ENCODE data around the gene SNAP47.

SNAP47 gene

GRCh38 chr1:227785094-227785804 is 50.0 kb downstream of the SNAP47 start:
- Histone ChIP-seq H3K9ac (no peak overlapping the region), H3K4me2 (no peak overlapping the region), H3K27ac (no peak overlapping the region), H3K27me3 (ENCODE audit: insufficient read depth, low read depth) (no peaks in the 10 kb centered on the region; the same call in 1 of the 2 replicates), H2AFZ (ENCODE audit: low read depth) (no peak overlapping the region), H3K36me3 (ENCODE audit: insufficient read depth) (no peaks in the 10 kb centered on the region), H3K79me2 (ENCODE audit: insufficient read depth, low read depth) (no peaks in the 10 kb centered on the region), H3K4me3 (IDR thresholded peaks at IDR 0.05; ENCODE audit: insufficient read depth, low read depth, low read length) (no peak overlapping the region), H3K4me1 (ENCODE audit: low read depth, poor library complexity, severe bottlenecking) (peaks cover 7% of the 10 kb centered on the region), H4K20me1 (ENCODE audit: insufficient read depth) (no peaks in the 10 kb centered on the region)
- no peak for TF ChIP-seq CTCF (conservative IDR thresholded peaks at IDR 0.05; ENCODE audit: low read depth, low read length)

DNA sequence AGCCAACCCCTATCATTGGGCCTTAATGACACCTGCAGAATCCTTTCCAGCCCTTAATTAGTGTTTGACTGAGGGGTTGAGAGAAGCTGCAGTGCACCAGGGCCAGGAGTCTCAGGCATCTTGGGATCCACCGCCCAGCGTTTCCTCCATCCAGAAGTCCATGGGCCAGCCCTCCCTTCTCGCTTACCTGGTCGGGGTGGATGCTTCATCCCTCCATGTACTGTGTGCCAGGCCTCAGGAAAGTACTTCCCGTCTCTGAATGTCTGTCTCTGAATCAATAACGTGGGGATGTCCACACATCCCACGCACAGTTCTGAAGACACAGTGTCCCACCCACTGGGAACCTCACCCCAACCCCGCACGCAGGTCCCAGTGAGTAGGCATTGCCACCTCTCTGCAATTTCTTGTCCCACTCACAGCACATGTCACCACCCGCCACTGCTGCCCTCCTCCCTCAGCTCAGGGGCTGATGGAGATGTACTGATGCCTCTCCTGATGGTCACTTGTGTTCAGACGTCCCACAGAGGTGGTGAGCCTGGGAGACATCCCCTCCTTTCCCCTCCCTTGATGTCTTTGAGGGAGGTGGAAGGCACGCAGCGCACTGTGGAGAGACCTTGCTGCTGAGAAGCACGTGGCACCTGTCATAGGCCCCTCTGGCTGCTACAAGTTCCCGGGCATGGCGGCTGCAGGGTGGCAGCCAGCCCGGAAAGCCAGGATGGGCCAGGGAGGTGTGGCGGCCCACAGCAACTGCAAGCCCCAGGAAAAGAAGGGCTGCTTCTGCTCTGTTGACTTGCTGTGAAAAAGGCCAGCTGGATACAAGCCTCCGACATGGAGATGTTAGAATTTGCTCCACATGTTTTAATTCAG is 50.8 kb downstream of the SNAP47 start:
- Histone ChIP-seq H3K4me1 (ENCODE audit: low read depth, poor library complexity, severe bottlenecking) (peaks cover 7% of the 10 kb centered on the region), H4K20me1 (ENCODE audit: insufficient read depth) (no peaks in the 10 kb centered on the region), H3K27me3 (ENCODE audit: insufficient read depth, low read depth) (no peaks in the 10 kb centered on the region; the same call in 1 of the 2 replicates), H3K4me3 (IDR thresholded peaks at IDR 0.05; ENCODE audit: insufficient read depth, low read depth, low read length) (no peak overlapping the region), H3K9ac (no peak overlapping the region), H2AFZ (ENCODE audit: low read depth) (no peak overlapping the region), H3K27ac (no peak overlapping the region), H3K4me2 (peak overlapping the region; percentile 95; the same call in 1 of the 2 replicates), H3K36me3 (ENCODE audit: insufficient read depth) (no peaks in the 10 kb centered on the region), H3K79me2 (ENCODE audit: insufficient read depth, low read depth) (no peaks in the 10 kb centered on the region)
- TF ChIP-seq CTCF (conservative IDR thresholded peaks at IDR 0.05; ENCODE audit: low read depth, low read length): no peak

DNA sequence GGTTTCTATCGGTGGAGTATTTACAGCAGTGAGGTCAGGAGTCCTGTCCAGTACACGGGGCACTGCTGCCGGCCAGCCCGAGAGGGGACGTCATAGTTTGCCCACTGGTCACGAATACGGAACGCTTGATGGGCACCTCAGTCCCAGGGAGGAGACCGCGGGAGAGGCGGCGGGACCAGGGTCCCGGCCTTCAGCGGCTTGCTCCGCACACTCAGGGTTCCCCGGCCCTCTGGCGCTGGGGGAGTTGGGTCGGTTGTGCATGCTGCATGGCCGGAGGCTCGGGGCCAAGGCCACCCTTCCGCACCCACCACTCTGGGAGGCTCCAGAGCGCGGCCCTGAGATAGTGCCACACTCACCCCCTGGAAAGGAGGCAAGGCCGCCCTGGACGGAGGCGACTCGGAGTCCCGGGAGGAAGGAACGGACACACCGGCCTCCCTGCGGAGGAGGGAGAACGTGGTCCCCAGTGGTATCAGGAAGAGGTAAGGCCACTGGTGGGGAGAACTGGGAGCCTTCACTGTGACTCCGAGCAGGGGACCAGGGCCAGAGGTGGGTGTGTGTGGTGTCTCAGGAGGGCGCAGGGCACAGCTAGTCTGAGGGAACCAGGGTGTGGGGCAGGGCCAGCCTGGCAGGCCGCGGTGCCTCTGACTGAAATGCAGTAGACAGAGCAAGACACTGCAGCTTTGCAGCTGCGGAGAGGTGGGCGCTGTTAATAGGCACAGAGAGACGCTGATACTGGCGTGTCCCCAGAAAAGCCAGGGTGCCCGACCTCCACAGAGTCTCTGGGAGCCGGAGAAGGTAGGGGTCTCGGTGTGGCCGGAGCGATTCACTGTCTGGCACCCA is 51.7 kb downstream of the SNAP47 start:
- peak overlapping the region; percentile 90 for H2AFZ ChIP-seq (ENCODE audit: low read depth)
- no peak for TF ChIP-seq CTCF (conservative IDR thresholded peaks at IDR 0.05; ENCODE audit: low read depth, low read length)

More for the DNA sequence above, 51.7 kb downstream of the SNAP47 start:
- Histone ChIP-seq H3K27ac (peak overlapping the region; percentile 60; the same call in 1 of the 2 replicates), H3K4me3 (IDR thresholded peaks at IDR 0.05; ENCODE audit: insufficient read depth, low read depth, low read length) (no peak overlapping the region), H4K20me1 (ENCODE audit: insufficient read depth) (no peaks in the 10 kb centered on the region), H3K36me3 (ENCODE audit: insufficient read depth) (no peaks in the 10 kb centered on the region), H3K9ac (peak overlapping the region; percentile 69; the same call in 1 of the 2 replicates), H3K4me1 (ENCODE audit: low read depth, poor library complexity, severe bottlenecking) (peaks cover 7% of the 10 kb centered on the region), H3K79me2 (ENCODE audit: insufficient read depth, low read depth) (no peaks in the 10 kb centered on the region), H3K27me3 (ENCODE audit: insufficient read depth, low read depth) (no peaks in the 10 kb centered on the region; the same call in 1 of the 2 replicates), H3K4me2 (peak overlapping the region; percentile 95)
